ENCODE results near the gene ADAMTS13. TPM values are rescaled to one million over a fixed set of nuclear protein-coding genes. Genes with fewer than 3 reads are reported as not detected.

ADAMTS13 gene
- polyA plus RNA-seq, 1 donor from 2014 or later = 13.5 TPM

DNA sequence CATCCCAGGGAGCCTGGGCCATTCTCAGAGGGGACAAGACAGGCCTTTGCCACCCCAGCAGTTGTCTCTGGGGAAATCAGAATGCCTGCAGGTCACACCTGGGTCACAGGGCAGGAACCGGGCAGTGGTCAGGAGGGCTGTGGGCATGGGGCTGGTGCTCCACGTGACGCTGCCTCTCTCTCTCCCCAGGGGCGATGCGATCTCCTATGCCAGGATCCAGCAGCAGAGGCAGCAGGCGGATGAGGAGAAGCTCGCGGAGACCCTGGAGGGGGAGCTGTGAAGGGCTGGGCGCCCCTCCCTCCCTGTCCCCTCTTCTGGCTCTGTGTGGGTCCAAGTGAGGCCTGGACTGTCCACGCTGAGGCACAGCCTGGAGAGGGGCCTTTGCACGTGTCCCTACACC lies 46.2 kb downstream of the ADAMTS13 start:
- H3K36me3 ChIP-seq (ENCODE audit: insufficient read depth, low read length) = peaks cover 5% of the 10 kb centered on the region
- H3K27ac ChIP-seq (ENCODE audit: low read length) = no peak overlapping the region
- TF ChIP-seq RAD21 (conservative IDR thresholded peaks at IDR 0.05) (no peak), EZH2 (IDR thresholded peaks at IDR 0.05; ENCODE audit: borderline replicate concordance, insufficient read depth, low read length, poor library complexity, severe bottlenecking) (no peak), REST (IDR thresholded peaks at IDR 0.05; ENCODE audit: borderline replicate concordance) (no peak), POLR2AphosphoS5 (IDR thresholded peaks at IDR 0.05) (peak; percentile 3), MXI1 (conservative IDR thresholded peaks at IDR 0.05; ENCODE audit: poor library complexity, severe bottlenecking) (no peak)
- TF ChIP-seq, protein P1, sequence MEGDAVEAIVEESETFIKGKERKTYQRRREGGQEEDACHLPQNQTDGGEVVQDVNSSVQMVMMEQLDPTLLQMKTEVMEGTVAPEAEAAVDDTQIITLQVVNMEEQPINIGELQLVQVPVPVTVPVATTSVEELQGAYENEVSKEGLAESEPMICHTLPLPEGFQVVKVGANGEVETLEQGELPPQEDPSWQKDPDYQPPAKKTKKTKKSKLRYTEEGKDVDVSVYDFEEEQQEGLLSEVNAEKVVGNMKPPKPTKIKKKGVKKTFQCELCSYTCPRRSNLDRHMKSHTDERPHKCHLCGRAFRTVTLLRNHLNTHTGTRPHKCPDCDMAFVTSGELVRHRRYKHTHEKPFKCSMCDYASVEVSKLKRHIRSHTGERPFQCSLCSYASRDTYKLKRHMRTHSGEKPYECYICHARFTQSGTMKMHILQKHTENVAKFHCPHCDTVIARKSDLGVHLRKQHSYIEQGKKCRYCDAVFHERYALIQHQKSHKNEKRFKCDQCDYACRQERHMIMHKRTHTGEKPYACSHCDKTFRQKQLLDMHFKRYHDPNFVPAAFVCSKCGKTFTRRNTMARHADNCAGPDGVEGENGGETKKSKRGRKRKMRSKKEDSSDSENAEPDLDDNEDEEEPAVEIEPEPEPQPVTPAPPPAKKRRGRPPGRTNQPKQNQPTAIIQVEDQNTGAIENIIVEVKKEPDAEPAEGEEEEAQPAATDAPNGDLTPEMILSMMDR (IDR thresholded peaks at IDR 0.05; ENCODE audit: poor library complexity, severe bottlenecking) = no peak
- no peak overlapping the region for H2AFZ ChIP-seq (ENCODE audit: low read depth, low read length)
- no peak overlapping the region for H3K4me3 ChIP-seq (ENCODE audit: low read length)
- no peaks in the 10 kb centered on the region for H3K9me3 ChIP-seq (ENCODE audit: low read length)
- H3F3A ChIP-seq (ENCODE audit: insufficient read depth, low read length, poor library complexity, severe bottlenecking) = no peaks in the 10 kb centered on the region
- H3K4me2 ChIP-seq (ENCODE audit: low read length) = no peak overlapping the region
- H3K79me2 ChIP-seq (replicated peaks; ENCODE audit: insufficient read depth, low read length) = no peaks in the 10 kb centered on the region
- H3K9me2 ChIP-seq (ENCODE audit: insufficient read depth, low read length) = no peaks in the 10 kb centered on the region
- H4K20me1 ChIP-seq (ENCODE audit: insufficient read depth) = peaks cover 3% of the 10 kb centered on the region
- no peak overlapping the region for H3K9ac ChIP-seq (ENCODE audit: low read length)
- no peaks in the 10 kb centered on the region for H3K27me3 ChIP-seq (ENCODE audit: insufficient read depth, low read depth, low read length)

- no peak overlapping the region for H3K9ac ChIP-seq (ENCODE audit: low read length)
- H2AFZ ChIP-seq (ENCODE audit: low read depth, low read length) = no peak overlapping the region
- H3F3A ChIP-seq (ENCODE audit: insufficient read depth, low read length, poor library complexity, severe bottlenecking) = no peaks in the 10 kb centered on the region
- H4K20me1 ChIP-seq (ENCODE audit: insufficient read depth) = peaks cover 3% of the 10 kb centered on the region
- no peaks in the 10 kb centered on the region for H3K27me3 ChIP-seq (ENCODE audit: insufficient read depth, low read depth, low read length)
- H3K27ac ChIP-seq (ENCODE audit: low read length) = no peak overlapping the region
- H3K79me2 ChIP-seq (replicated peaks; ENCODE audit: insufficient read depth, low read length) = no peaks in the 10 kb centered on the region
- H3K4me2 ChIP-seq (ENCODE audit: low read length) = no peak overlapping the region
- peaks cover 5% of the 10 kb centered on the region for H3K36me3 ChIP-seq (ENCODE audit: insufficient read depth, low read length)
- TF ChIP-seq EZH2 (IDR thresholded peaks at IDR 0.05; ENCODE audit: borderline replicate concordance, insufficient read depth, low read length, poor library complexity, severe bottlenecking) (no peak), POLR2AphosphoS5 (IDR thresholded peaks at IDR 0.05) (peak; percentile 7), RAD21 (conservative IDR thresholded peaks at IDR 0.05) (no peak), EP300 (conservative IDR thresholded peaks at IDR 0.05; ENCODE audit: poor library complexity, severe bottlenecking) (no peak), TAF1 (IDR thresholded peaks at IDR 0.05; ENCODE audit: low read depth) (no peak), SMC3 (conservative IDR thresholded peaks at IDR 0.05; ENCODE audit: poor library complexity) (no peak), REST (IDR thresholded peaks at IDR 0.05; ENCODE audit: borderline replicate concordance) (no peak), MXI1 (conservative IDR thresholded peaks at IDR 0.05; ENCODE audit: poor library complexity, severe bottlenecking) (no peak)
- TF ChIP-seq, protein P1 (IDR thresholded peaks at IDR 0.05; ENCODE audit: poor library complexity, severe bottlenecking) = no peak
- no peak overlapping the region for H3K4me3 ChIP-seq (ENCODE audit: low read length)
- no peaks in the 10 kb centered on the region for H3K9me3 ChIP-seq (ENCODE audit: low read length)
- no peaks in the 10 kb centered on the region for H3K9me2 ChIP-seq (ENCODE audit: insufficient read depth, low read length)
These were observed 46.7 kb downstream of the ADAMTS13 start for GRCh38 chr9:133468777-133469421.
